GM21526 (cell line): Measurements from ENCODE around the gene UBASH3A.

ENCODE experiments used
- ATAC-seq: cut with Tn5 transposase; IDR thresholded peaks from one replicate; pipeline ENCODE4 v1.9.1; 2021; ENCODE audit warnings: moderate library complexity; ENCODE audit not compliant: unreplicated experiment, low FRiP score

Gene UBASH3A

DNA sequence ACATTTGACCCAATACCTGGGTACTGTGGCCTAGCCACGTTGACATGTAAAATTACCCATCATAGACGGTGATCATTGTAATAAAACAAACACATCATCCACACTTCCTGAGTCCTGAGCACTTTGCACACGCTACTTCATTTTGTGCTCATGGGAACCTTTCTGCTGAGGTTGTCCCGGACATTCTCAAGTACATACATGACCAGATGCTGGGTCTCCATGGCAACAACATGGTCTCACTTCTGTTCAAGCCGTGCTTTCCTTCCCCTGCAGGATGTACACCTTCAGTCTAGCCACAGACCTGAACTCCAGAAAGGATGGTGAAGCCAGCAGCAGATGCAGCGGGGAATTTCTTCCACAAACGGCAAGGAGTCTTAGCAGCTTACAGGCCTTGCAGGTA lies 22.7 kb downstream of the UBASH3A start:
- no peak for ATAC-seq

DNA sequence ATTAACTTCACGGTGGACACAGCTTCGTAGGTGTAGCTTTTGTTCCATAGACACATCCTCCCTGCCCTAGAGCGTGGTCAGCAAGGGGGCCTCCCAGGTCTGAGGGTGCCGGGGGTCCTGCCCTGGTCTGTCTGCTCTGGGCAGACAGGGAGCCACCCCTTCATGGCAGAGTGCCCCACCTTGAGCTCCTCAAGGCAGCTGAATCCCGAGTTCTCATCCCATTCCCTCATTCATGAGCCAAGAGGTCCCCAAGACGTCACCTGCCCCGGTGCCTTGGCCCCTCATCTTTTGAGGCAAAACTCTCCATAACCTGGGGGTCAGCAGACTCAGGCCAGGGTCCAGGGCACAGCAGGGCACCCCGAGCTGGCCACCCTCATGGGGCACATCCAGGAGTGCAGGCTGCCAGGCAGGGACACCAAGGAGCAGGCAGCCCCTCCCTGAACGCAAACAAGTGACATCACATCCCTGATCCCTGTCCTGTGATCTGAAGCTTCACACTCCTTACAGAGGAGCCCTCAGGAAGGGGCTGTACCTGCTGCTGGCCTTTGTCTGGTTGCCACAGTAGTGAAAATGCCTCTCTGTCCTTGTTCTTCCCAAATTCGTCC lies 23.3 kb downstream of the UBASH3A start:
- ATAC-seq: no peak

DNA sequence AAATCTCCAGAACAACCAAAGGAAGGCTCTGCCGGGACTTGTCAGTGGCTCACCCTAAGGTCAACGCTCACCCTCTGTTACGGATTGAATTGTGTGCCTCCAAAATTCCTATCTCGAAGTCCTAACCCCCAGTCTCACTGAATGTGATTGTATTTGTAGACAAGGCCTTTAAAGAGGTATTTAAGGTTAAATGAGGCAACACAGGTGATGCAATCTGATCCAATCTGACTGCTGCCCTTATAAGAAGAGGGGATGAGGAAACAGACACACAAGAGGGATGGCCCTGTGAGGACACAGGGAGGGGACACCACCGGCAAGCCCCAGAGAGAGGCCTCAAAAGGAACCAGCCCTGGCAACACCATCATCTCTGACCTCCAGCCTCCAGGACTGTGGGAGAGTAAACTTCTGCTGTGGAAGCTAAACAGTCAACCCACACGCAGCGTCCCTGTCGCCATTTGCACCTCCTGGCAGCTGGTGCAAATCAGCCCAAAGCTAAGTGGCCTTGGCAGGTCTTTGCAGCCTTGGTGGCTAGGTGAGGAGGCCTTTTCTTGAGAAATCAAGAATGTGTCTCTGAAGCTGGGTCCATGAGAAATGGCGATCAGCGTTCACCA lies 24.2 kb downstream of the UBASH3A start:
- ATAC-seq: no peak

DNA sequence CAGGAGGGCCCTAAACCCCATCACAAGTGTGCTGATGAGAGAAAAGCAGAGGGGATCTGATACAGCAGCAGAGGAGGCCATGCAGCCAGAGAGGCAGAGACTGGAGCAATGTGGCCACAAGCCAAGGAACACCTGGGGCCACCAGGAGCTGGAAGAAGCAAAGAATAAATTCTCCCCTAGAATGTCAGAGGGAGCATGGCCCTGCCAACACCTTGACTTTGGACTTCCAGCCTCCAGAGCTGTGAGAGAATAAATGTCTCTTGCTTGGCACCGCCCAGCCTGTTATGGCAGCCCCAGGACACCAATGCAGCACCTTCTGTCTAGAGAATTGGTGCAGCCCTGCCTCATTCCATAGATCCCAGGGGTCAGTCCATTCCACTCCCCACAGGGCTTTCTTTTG lies 25.3 kb downstream of the UBASH3A start:
- no peak for ATAC-seq

DNA sequence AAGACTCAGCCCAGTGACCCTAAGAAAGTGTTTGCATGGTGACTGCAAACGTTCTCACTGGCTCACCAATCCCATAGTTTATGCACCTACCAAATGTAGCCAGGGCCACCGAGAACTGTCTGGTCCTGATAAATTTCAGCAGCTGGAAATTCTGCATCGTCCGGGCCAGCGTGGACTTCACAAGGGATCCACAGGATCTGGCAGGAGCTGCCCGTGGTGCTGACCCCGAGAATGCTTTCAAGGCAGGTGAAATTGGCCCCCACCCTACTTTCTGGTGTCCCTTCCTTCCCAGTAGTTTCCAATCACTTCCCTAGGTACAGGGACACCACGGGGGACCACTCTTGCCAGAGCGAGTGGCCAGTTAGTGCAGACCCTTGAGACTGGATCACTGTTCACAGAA lies 26.2 kb downstream of the UBASH3A start:
- ATAC-seq: no peak

DNA sequence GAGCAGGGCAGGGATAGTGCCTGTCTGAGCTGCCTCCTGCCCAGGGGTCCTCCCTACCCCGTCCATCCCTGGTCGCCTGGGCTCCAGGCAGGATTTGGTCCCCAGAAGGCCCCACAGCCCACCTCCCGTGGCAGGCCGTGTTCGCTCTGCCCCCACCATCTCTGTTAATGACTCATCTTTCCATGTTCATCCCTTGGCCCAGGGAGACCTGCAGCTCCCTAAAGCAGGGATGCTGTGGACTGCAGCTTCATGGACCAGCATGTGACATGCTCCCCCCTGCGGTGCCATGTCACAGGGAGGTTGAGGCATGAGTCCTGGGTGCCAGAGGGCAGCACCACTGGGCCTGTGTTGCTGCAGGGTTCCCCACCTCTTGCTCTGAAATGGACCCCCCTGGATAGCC lies 26.8 kb downstream of the UBASH3A start:
- no peak for ATAC-seq

DNA sequence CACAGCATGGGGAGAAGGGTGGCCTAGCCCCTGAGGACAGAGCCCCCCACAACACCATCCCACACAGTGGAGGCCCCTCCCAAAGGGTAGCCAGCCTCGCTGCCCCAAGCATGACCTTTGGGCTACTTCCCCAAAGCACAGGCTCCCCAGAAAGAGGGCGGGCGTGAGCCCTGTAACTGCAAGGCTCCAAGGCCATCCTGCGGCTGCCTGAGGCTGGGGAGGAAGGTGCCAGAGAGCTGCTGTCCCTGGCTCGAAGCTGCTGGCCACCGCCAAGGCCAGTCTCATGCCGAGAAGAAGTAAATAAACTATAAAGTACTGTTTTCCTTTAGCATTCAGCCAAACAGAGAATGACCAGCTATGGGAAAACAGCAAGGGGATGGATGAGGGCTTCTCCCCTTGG lies 27.5 kb downstream of the UBASH3A start:
- ATAC-seq: no peak

DNA sequence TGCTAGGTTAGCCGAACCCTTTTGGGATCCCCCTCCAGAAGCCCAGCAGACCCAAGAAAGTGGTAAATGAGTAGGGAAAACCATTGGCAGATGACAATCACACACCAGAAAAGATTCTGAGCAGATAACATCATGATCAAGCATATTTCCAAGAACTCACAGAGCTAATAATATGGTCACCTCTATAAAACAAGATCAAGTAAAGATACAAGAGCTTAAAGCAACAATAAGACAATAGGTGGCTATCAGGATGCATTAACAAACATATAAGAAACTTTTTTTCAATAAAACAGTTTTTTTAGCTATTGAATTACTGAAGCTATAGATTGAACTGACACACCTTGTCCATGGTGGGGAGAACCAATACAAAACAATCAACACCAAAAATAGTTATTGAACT lies 29.0 kb downstream of the UBASH3A start:
- no peak for ATAC-seq

DNA sequence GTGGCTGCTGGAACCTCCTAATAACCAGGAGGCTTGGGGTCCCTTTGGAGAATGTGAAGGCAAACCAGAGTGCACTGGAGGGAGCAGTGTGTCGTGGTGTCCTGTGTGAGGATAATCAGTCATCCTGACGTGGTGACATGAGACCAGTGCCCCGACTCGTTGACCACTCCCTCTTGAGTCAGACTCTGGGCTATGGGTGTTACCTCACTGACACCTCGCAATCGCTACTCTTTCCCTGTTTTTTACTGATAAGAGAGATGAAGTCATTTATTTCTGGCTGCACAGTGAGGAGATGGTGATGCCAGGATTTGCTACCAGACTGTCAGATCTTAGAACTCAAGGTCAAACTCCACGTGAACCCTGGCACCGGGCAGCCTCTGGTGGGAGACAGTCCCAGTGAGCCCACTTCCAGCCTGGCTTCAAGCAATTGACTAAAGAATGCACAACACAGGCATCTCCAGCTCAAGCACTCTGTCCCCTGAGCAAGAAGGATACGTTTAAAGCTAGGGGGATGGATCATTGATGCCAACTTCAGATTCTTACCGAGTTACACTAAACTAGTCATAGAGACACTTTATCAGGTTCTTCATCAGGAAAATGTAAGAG lies 30.3 kb downstream of the UBASH3A start:
- ATAC-seq: no peak

DNA sequence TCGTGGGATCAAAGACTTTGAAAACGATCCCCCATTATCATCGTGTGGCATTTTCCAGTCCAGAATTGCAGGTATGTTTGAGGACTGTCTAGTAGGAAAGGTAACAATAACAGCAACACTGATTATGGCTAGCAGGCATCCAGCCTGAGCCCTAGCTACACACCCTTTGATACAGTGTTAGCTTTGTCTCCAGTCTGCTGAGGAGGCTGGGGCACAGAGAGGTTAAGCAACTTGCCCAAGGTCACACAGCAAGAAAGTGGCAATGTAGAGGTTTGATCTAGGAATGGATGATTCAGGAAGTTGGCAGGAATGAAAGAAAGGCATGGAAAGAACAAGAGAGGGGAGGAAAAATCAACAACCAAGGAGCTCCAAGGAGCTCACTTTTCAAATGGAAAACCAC lies 31.2 kb downstream of the UBASH3A start:
- ATAC-seq: no peak

DNA sequence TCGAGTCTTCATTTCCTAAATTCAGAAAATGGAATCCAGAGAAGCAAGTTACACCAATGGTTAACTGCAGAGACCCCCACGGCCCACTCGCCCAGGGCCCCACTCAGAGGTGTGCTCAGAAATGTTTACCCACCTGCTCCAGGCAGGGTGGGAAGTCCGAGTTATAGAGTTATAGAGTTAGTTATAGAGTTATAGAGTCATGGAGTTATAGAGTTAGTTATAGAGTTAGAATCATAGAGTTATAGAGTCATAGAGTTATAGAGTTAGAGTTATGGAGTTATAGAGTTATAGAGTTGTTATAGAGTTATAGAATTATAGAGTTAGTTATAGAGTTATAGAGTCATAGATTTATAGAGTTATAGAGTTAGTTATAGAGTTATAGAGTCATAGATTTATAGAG lies 31.7 kb downstream of the UBASH3A start:
- no peak for ATAC-seq

DNA sequence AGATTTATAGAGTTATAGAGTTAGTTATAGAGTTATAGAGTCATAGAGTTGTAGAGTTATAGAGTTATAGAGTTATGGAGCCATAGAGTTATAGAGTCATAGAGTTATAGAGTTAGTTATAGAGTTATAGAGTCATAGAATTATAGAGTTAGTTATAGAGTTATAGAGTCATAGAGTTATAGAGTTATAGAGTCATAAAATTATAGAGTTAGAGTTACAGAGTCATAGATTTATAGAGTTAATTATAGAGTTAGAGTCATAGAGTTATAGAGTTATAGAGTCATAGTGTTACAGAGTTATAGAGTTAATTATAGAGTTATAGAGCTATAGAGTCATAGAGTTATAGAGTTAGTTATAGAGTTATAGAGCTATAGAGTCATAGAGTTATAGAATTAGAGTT lies 32.1 kb downstream of the UBASH3A start:
- no peak for ATAC-seq

DNA sequence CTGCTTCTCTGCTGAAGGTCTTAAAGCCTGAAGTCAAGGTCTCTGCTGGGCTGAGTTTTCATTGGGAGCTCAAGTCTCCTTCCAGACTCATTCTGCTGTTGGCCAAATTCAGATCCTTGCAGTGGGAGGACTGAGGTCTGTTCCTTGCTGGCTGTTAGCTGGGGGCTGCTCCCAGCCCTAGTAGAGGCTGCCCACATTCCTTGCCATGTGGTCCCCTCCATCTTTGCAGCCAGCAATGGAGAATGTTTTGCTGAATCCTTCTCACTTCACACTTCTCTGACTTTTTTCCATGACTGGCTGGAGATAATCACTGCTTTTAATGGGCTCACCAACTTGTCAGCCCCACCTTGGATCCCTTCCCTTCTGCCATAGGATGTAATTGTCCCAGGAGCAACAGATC lies 33.2 kb downstream of the UBASH3A start:
- no peak for ATAC-seq

DNA sequence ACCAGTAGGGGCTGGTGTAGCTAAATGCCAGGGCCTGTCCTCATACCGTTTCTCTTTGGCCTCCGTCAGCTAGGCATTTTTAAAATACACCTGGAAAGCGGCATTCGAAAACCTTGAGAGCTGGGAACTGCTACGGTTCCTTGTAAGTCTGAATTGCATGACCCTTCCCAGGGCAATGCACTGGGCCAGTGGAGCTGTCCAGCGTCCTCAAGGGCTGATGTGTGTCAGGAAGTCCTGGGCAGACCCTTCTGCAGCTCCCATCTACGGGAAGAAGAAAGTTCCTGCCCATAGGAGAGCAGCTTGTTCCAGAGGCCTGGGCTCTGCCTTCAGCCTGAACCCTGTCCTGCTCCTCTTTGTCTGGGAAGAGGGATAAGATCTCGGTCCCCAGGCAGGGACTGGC lies 34.1 kb downstream of the UBASH3A start:
- no peak for ATAC-seq

DNA sequence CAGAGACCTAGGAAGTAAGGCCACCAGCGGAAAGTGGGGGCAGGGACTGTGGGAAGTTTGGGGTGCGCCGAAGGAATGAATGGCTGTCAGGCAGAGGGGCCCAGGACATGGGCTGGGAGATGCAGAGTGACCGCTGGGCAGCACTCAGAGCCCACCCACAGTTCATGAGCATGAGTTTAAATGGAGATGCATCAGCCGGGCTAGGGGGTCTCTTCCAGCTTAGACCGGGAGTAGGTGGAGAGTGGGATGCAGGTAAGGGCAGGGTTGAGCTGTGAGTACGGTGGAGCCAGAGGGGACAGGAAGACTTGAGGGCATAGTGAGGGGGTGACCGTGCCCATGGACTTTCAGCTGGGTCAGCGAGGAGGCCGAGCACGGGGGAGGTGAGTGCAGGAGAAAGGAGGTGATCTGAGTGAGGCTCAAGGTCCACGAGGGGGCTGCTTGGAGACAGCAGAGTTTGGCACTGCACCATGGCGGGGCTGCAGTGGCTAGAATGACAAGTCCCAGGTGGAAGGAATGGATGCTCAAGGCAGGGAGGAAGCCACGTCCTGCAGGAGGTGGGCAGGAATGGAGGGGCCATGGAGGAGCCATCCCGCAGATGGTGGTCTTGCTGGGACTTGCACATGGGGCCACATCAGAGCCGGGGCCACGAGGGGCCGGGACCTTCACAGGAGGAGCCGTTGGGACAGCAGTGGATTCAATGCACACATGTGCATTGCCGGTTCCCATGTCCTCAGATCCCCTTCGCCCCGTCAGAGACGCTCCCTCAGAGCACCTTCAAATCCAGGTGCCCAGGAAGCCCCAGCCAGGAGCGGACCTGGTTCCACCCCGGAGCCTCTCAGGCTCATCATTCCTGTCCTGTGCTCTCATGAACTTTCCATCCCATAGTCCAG lies 34.9 kb downstream of the UBASH3A start:
- ATAC-seq: no peak

DNA sequence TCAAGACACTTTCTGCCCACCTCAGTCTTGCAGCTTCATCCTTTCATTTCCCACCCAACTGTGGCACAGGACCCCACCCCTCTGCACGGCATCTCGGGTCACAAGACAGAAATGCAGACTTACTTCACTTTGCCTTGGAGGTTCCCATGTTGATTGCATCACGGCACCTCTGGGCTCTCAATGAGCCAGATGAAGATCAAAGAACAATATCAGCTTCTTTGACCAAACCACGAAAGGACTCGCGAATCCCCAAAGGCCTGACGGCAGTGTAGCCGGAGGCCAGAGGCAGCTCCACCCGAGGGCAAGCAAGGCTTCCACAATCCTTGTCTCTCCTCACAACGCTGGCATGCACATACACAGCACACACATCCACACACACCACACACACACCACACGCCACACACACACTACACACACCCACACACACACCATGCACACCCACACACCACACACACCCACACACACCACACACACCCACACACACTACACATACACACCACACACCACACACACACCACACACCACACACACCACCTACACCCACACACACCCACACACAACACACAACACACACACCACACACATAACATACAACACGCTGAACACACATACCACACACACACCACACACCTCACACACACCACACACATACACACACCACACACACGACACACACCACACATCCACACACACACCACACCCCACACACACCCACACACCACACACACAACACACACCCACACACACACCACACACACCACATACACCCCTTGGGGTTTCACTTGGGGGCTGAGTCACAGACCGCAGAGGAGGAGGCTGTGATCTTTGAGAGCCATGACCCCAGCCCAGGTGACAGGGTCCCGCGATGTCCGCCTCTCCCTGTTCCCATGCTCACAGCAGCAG lies 35.8 kb downstream of the UBASH3A start:
- no peak for ATAC-seq

DNA sequence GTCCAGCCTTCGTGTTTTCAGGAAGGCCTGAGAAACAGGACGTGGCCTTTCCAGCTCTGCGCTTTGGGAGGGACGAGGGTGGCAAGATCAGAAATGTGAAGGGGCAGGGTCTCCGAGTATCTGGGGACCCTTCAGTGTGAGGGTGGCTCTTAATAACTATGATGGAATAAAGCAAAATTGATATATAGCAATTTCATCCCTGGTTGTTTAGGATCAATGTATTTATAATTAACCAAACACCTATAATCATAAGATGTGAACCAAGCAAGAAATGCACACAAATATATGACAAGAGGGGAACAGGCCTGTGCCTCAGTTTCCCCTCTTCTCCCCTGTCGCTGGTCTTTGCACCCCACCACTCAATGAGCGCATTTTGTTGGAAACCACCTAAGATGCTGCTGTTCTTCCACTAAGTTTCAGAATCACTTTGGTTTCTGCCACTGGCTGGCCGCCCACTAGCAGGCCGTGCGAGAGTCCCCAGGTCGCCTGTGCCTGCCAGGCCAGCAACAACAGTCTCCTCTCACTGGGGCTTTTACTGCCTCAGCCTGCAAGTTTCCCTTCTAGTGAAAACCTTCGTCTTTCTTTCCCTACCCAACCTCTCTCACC lies 36.6 kb downstream of the UBASH3A start:
- ATAC-seq: no peak

DNA sequence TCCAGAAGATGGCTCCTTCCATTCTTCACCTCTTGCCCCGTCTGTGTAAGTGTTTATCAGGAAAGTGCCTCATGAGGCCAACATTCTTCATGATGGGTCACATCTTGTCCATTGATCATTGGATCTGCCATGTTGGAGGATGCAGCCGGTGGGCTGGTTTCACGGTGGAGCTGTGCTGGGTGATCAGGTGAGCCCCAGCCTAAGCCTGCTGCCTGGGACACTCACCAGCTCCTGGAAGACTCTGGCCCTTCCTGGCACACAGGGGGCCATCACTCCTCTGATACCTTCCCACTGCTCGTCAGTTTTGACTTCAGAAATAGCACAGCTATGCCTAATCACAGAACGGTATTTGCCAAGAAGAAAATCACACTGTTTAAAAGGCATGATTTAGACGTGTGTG lies 38.3 kb downstream of the UBASH3A start:
- ATAC-seq: no peak

DNA sequence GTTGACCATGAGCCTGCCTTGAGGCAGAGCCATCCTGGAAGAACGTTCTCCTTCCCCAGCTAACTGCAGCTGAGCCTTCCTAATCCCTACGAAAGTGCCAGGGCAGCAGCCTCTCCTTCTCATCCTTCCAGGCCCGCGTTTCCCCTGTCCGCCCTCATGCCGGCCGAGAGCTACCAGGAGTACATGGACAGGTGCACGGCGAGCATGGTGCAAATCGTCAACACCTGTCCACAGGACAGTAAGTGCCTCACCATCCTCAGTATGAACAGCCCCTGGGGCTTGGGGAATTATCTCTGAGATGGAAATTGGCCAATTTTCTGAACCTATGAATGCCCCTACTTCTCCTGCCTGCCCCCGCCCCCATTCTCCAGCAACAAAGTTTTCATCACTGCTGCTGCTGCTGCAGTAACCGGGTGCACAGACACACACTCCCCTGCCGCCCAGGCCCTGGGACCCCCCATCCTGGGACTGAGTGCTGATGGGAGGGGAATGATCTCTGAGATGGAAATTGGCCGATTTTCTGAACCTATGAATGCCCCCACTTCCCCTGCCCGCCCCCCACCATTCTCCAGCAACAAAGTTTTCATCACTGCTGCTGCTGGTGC lies 39.6 kb downstream of the UBASH3A start:
- ATAC-seq: no peak
